Colonic mucosa (tissue), 4 donors: Measurements from ENCODE around the gene STAT4. TPM values are rescaled to one million over a fixed set of nuclear protein-coding genes. Genes with fewer than 3 reads are reported as not detected.

ENCODE experiments used
- DNase-seq: peaks from one replicate; pipeline ENCODE4 v3.0.0-alpha.2; 2020
- H3K27ac ChIP-seq: fragments of 200-600 bp; one replicate; pipeline ENCODE4 v1.8.0; 2021
- H3K27me3 ChIP-seq: fragments of 200-600 bp; one replicate; pipeline ENCODE4 v1.8.0; 2021
- H3K36me3 ChIP-seq: fragments of 200-600 bp; one replicate; pipeline ENCODE4 v1.8.0; 2021
- H3K4me1 ChIP-seq: fragments of 200-600 bp; one replicate; pipeline ENCODE4 v1.8.0; 2021; ENCODE audit warnings: mild to moderate bottlenecking
- H3K4me3 ChIP-seq: fragments of 200-600 bp; one replicate; pipeline ENCODE4 v1.8.0; 2021
- H3K9ac ChIP-seq, 2 donors: one replicate each; pipeline ENCODE4 v1.7.0; 2013; ENCODE audit warnings: control low read depth in 2 of 2, low read depth in 2 of 2, low read length in 2 of 2
- H3K9me3 ChIP-seq: fragments of 200-600 bp; one replicate; pipeline ENCODE4 v1.8.0; 2021
- intact Hi-C: fragments of 100-400 bp; cut with DNase I; formaldehyde crosslinking; loops from one replicate; pipeline ENCODE4 v1.14.1; 2022
- total RNA-seq, 2 donors: library from RNA; stranded (reverse); fragmentation: NEBNext Ultra II Directional in 1 of 2; extraction: Animal tissue kit (Norgen Biotek cat#: 25700) in 1 of 2; gene quantifications; one replicate each; pipeline ENCODE4 v1.2.1, GENCODE V29; 2021
- TF ChIP-seq, protein P1 (sequence below): fragments of 200-600 bp; IDR thresholded peaks from one replicate; pipeline ENCODE4 v1.8.0; 2022; ENCODE audit warnings: antibody characterized with exemption, mild to moderate bottlenecking
- donor health status: healthy.
- donor health status: DM: no; HTN: no; CAD: no.
- donor health status: DM: no; HTN: no; CAD: no.

The STAT4 gene
- total RNA-seq, 2 donors from 2014 or later: 2.0 to 2.1 TPM

DNA sequence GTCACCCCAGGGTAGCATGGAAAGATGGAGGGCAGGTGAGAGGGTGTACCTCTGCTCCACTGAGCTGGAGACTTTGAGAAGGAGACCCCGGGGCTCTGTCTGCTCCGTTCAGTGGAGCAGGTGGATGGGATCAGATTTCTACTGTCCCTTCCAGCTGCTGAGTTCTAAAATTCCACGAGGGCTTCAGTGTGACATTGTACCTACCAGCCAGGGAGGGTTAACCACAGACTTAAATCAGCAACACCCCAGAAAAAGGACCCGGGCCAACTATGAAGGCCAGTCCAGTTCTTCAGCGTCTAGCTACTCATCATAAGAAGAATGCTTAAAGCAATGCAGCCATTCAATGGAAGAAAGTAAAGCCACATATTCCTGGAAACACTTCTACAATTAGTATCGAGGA, 160.7 kb downstream of the STAT4 start:
- no peaks in the 10 kb centered on the region for H3K4me1 ChIP-seq
- peaks cover 40% of the 10 kb centered on the region for H3K36me3 ChIP-seq
- no peaks in the 10 kb centered on the region for H3K27me3 ChIP-seq
- no peak overlapping the region for H3K9ac ChIP-seq
- H3K4me3 ChIP-seq: no peak overlapping the region
- H3K9me3 ChIP-seq: no peaks in the 10 kb centered on the region
- no peak for DNase-seq
- TF ChIP-seq, protein P1, sequence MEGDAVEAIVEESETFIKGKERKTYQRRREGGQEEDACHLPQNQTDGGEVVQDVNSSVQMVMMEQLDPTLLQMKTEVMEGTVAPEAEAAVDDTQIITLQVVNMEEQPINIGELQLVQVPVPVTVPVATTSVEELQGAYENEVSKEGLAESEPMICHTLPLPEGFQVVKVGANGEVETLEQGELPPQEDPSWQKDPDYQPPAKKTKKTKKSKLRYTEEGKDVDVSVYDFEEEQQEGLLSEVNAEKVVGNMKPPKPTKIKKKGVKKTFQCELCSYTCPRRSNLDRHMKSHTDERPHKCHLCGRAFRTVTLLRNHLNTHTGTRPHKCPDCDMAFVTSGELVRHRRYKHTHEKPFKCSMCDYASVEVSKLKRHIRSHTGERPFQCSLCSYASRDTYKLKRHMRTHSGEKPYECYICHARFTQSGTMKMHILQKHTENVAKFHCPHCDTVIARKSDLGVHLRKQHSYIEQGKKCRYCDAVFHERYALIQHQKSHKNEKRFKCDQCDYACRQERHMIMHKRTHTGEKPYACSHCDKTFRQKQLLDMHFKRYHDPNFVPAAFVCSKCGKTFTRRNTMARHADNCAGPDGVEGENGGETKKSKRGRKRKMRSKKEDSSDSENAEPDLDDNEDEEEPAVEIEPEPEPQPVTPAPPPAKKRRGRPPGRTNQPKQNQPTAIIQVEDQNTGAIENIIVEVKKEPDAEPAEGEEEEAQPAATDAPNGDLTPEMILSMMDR: no peak
- H3K27ac ChIP-seq: no peak overlapping the region
- intact Hi-C loops: no loop called here

DNA sequence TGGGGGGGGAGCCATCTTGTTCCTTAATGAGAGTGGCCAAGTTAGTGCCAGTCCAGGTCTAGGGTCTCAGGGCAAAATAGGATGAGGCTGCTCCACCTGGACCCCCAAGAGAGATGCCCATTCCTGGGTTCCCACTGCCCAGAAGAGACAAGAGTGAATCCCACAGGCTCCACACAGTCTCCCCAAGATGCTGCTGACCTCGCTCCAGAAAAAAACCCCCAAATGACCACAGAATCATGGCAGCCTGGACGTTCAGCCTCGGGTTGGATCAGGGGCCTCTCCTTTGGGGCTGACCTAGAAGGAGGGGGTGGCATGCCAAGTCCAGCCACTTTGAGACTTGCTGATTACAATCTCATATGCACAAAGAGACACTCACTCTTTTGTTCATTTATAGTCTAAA, 161.9 kb downstream of the STAT4 start:
- Histone ChIP-seq H3K4me3 (no peak overlapping the region), H3K27ac (no peak overlapping the region), H3K36me3 (peaks cover 38% of the 10 kb centered on the region), H3K4me1 (no peaks in the 10 kb centered on the region), H3K9ac (no peak overlapping the region), H3K27me3 (no peaks in the 10 kb centered on the region), H3K9me3 (no peaks in the 10 kb centered on the region)
- intact Hi-C loops: no loop called here
- TF ChIP-seq, protein P1: no peak
- DNase-seq: no peak

DNA sequence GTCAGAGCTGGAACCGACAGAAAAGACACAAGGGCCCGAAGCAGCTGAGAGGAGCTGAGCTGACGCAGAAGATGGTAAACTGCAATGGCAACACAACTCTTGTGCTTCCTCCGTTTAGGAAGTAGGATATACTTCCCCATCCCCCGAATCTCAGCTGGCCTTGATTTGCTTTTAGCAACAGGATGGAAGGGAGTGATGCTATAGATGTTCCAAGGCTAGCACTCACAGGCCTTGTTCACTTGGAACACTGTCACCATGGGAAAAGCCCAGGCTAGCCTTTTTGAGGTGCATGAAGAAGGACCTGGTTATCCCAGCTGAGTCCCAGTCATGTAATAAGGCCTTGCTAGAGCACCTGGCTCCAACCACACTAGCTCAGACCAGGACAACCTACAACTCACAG, 162.9 kb downstream of the STAT4 start:
- no peaks in the 10 kb centered on the region for H3K4me1 ChIP-seq
- no peak overlapping the region for H3K4me3 ChIP-seq
- peaks cover 45% of the 10 kb centered on the region for H3K36me3 ChIP-seq
- H3K27me3 ChIP-seq: no peaks in the 10 kb centered on the region
- no peak overlapping the region for H3K27ac ChIP-seq
- no peak for DNase-seq
- no peaks in the 10 kb centered on the region for H3K9me3 ChIP-seq
- H3K9ac ChIP-seq: no peak overlapping the region
- TF ChIP-seq, protein P1: no peak
- intact Hi-C loops: no loop called here

DNA sequence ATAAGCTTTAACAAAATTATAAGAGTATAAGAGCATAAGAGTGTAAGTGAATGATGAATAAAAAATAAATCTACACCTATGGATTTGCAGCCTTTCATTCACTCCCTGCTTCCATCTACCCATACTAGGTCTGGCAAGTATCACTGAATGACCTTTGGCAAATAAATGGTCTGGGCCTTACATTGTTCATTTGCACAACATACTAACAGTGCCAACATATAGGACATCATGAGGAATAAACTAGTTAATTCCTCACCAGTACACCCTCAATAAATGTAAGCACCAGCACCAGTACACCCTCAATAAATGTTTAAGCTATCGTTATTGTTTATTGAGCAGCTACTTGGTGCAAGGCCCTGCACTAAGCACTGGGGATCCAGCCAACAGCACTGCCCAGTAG, 163.7 kb downstream of the STAT4 start:
- Histone ChIP-seq H3K4me3 (no peak overlapping the region), H3K9ac (no peak overlapping the region), H3K4me1 (no peaks in the 10 kb centered on the region), H3K27ac (no peak overlapping the region), H3K27me3 (no peaks in the 10 kb centered on the region), H3K9me3 (no peaks in the 10 kb centered on the region), H3K36me3 (peaks cover 49% of the 10 kb centered on the region)
- TF ChIP-seq, protein P1: no peak
- no peak for DNase-seq
- intact Hi-C loops: no loop called here

DNA sequence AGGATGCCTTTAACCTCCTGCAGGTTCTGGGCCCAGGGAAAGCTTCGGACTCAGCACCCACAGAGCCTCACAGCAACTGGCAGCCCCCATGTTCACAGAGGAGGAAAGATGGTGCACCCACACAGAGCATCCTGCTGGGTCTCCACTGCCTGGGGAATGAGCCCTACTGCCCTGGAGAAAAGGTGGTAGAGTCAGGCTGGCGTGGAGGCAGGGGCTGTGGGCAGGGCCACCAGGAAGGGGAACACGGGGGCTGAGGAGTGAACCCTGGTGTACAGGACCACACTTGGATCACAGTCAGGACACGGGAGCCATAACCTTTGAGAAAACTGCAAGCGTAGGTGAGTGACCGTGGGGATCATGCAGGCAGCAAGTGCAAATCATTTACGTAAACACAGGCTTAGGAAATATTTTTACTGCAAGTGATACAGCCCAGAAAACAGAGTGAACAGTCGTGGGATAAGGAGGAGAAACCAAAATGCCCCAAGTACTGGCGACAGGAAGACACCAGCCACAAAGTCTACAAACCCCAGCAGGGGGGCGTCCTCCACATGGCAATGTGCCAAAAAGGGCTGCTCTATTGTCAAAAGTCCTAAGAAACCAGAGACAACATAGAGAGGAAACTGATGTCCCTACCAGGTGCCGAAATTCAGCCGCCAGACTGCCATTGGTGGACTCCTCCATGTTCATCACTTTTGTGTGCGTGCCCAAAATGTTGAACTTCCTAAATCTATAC, 164.4 kb downstream of the STAT4 start:
- intact Hi-C loops: no loop called here
- Histone ChIP-seq H3K9me3 (no peaks in the 10 kb centered on the region), H3K36me3 (peaks cover 54% of the 10 kb centered on the region), H3K27ac (no peak overlapping the region), H3K9ac (no peak overlapping the region), H3K27me3 (no peaks in the 10 kb centered on the region), H3K4me3 (no peak overlapping the region), H3K4me1 (no peaks in the 10 kb centered on the region)
- TF ChIP-seq, protein P1: no peak
- DNase-seq: no peak
